Activated CD8-positive, alpha-beta memory T cell treated with anti-CD3 and anti-CD28 coated beads, Interleukin-2, amount 10 ng/mL, durations not matched to agents 7 days and 5 days (primary cell): ENCODE results near the gene CFAP90. TPM values are rescaled to one million over a fixed set of nuclear protein-coding genes. Genes with fewer than 3 reads are reported as not detected.

Experiments used
- ATAC-seq: fragments of 150-1000 bp; cut with Tn5 transposase; one replicate; pipeline ENCODE4 v1.10.0; 2021; ENCODE audit warnings: moderate library complexity
- CTCF ChIA-PET: fragments of 350-600 bp; sonication (Branson Sonifier 250); formaldehyde crosslinking; loops from one replicate; lab custom pipeline; 2021; ENCODE audit warnings: antibody characterized with exemption; lab: Charles Lee
- DNase-seq: peaks from one replicate; pipeline ENCODE4 v3.0.0-alpha.2; 2020
- H3K27ac Mint-ChIP-seq: one replicate; pipeline ENCODE4 v1.8.0; 2021; ENCODE audit warnings: mild to moderate bottlenecking, mixed read lengths
- H3K27me3 Mint-ChIP-seq: one replicate; pipeline ENCODE4 v1.8.0; 2021; ENCODE audit warnings: mixed read lengths
- H3K36me3 Mint-ChIP-seq: one replicate; pipeline ENCODE4 v1.8.0; 2021; ENCODE audit warnings: mild to moderate bottlenecking, mixed read lengths
- H3K4me1 Mint-ChIP-seq: one replicate; pipeline ENCODE4 v1.8.0; 2021; ENCODE audit warnings: mixed read lengths
- H3K4me3 Mint-ChIP-seq: one replicate; pipeline ENCODE4 v1.8.0; 2021; ENCODE audit warnings: mild to moderate bottlenecking, moderate library complexity, mixed read lengths
- H3K9me3 Mint-ChIP-seq: one replicate; pipeline ENCODE4 v1.8.0; 2022; ENCODE audit warnings: low read depth, mixed read lengths
- total RNA-seq, 2 experiments: library from RNA; stranded (reverse); gene quantifications; one replicate each; pipeline ENCODE4 v1.2.3, GENCODE V29; 2021

CFAP90 gene, protein sequence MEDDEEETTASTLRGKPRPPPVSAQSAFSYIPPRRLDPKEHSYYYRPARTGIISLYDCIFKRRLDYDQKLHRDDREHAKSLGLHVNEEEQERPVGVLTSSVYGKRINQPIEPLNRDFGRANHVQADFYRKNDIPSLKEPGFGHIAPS
- total RNA-seq, result not detected

DNA sequence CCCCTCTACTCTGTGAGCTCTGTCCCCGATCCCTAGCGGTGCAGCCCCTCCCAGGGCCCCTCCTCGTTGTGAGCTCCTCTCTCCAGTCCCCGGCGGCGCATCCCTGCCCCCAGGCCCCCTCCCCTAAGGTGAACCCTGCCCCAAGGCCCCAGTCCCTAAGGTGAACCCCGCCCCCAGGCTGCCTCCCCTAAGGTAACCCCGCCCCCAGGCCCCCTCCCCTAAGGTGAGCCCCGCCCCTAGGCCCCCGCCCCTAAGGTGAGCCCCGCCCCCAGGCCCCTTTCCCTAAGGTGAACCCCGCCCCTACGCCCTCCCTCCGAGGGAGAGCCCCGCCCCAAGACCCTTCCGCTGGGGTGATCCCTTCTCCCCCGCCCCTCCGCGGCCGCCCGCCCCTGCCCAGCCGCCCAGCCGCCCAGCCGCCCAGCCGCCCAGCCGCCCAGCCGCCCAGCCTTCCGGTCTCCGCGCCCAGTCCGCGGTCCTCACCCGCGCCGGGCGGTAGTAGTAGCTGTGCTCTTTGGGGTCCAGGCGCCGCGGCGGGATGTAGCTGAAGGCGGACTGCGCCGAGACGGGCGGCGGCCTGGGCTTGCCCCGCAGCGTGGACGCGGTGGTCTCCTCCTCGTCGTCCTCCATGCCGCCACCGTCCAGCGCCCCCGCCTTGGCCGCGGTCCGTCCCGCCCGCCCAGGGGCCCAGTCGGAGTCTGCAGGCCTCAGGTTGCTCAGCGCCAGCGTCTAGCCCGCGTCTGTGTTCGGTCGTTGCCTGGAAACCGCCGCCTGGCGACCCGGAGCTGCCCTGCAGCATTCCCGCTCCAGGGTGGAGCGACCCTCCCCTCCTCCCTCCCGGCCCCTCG, at the start of gene CFAP90:
Gene CFAP90 (minus strand): TSS at position 739 of the 845 bp plus-strand sequence. CDS start 112 bp downstream, at position 627.
- Mint-ChIP-seq H3K9me3 (no peaks in the 10 kb centered on the region), H3K27ac (no peak within 1 kb of the TSS), H3K36me3 (peaks cover 1% of the 10 kb centered on the region), H3K4me3 (peak within 1 kb of the TSS; percentile 41), H3K27me3 (peaks cover 56% of the 10 kb centered on the region), H3K4me1 (peaks cover 19% of the 10 kb centered on the region)
- CTCF ChIA-PET, result interaction anchor here (2.6 kb wide), 1 partner anchor 10 kb away, joined by 7 read pairs; no protein-coding TSS in a partner anchor
- DNase-seq, result no peak
- peak; percentile 48 for ATAC-seq

DNA sequence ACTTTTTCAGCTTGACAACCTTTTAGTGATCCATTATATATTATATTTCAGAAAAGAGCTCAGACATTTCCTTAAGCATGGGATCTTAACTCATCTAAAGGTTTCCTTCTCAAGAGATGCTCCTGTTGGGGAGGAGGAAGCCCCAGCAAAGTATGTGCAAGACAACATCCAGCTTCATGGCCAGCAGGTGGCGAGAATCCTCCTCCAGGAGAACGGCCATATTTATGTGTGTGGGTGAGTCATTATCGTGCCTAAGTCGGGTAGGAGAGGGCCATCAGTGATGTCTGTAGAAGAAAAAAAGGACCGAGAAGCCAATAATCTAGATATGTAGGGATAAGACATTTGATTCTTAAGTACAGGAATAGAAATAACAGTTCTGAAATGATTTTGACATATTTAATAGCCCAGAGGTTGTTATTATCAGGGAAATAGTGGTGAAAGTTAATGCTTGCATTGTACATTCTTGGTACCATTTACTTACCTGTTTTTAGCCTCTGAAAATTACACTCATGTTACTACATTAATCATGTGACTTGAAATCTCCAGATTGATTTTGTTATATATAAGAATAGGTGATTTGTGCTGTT, 46.2 kb upstream of the CFAP90 start:
- no peak overlapping the region for H3K4me3 Mint-ChIP-seq
- ATAC-seq, result no peak
- H3K36me3 Mint-ChIP-seq, result peaks cover 69% of the 10 kb centered on the region
- H3K4me1 Mint-ChIP-seq, result peaks cover 16% of the 10 kb centered on the region
- no peaks in the 10 kb centered on the region for H3K27me3 Mint-ChIP-seq
- no peaks in the 10 kb centered on the region for H3K9me3 Mint-ChIP-seq
- CTCF ChIA-PET, result no interaction called here
- no peak overlapping the region for H3K27ac Mint-ChIP-seq
- DNase-seq, result no peak

DNA sequence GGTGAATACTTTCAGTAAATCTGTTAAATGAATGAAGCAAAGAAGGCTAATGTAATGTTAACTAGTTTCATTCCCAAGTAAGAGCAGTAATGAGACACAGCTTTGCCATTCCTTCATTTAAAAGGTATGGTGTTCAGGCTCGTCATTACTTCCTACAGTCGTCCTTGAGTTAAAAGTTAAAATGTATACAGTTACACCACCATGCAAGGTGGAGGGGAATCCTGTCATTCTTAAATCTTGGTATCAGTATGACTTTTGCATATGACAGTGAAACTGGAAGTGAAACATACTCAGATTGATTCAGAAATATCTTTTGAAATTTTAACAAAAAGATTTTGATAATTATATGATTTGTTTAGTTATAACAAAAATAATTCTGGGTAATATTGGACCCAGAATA, 43.9 kb upstream of the CFAP90 start:
- Mint-ChIP-seq H3K27ac (peak overlapping the region; percentile 34), H3K27me3 (no peaks in the 10 kb centered on the region), H3K36me3 (peaks cover 67% of the 10 kb centered on the region), H3K4me1 (peaks cover 16% of the 10 kb centered on the region), H3K4me3 (no peak overlapping the region), H3K9me3 (no peaks in the 10 kb centered on the region)
- peak; percentile 80 for ATAC-seq
- no peak for DNase-seq
- CTCF ChIA-PET, result no interaction called here

DNA sequence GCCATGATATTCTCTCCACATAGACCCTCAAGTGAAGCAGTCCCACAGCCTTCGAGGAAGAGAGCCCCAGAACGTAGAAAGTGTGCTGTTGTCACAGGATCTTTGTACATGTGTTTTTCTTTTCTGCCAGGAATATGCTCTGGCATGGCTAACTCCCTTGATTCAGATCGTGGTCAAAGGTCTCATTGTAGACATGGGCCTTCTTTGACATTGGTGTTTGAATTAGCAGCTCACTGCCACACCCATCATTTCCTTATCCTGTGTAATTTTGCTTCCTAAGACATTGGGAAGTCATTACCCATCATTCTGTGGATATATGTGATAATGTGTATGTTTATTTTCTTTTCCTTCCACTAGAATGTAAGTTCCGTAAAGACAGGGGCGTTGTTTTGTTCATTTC, 43.5 kb upstream of the CFAP90 start:
- Mint-ChIP-seq H3K4me3 (no peak overlapping the region), H3K27me3 (no peaks in the 10 kb centered on the region), H3K9me3 (no peaks in the 10 kb centered on the region), H3K36me3 (peaks cover 68% of the 10 kb centered on the region), H3K27ac (peak overlapping the region; percentile 34), H3K4me1 (peaks cover 16% of the 10 kb centered on the region)
- DNase-seq (no peak), ATAC-seq (no peak)
- CTCF ChIA-PET, result no interaction called here

DNA sequence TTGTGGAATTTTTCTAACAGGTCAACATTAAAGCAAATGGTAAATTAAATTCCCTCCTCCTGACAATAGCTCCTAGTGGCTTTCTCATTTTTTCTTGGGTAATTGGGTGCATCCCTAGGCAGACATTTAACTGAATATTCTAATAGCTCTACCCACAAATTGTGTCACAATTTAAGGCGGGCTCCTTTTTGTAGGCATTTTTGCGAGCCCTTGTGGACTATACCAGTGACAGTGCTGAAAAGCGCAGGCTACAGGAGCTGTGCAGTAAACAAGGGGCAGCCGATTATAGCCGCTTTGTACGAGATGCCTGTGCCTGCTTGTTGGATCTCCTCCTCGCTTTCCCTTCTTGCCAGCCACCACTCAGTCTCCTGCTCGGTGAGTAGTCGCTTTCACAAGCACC, 38.0 kb upstream of the CFAP90 start:
- H3K27ac Mint-ChIP-seq, result no peak overlapping the region
- no peaks in the 10 kb centered on the region for H3K9me3 Mint-ChIP-seq
- no peak overlapping the region for H3K4me3 Mint-ChIP-seq
- peaks cover 52% of the 10 kb centered on the region for H3K36me3 Mint-ChIP-seq
- no peak for ATAC-seq
- peaks cover 9% of the 10 kb centered on the region for H3K4me1 Mint-ChIP-seq
- CTCF ChIA-PET, result interaction anchor here (1.0 kb wide), 1 partner anchor 19 kb away, joined by 3 read pairs; no protein-coding TSS in a partner anchor
- H3K27me3 Mint-ChIP-seq, result no peaks in the 10 kb centered on the region
- DNase-seq, result no peak

DNA sequence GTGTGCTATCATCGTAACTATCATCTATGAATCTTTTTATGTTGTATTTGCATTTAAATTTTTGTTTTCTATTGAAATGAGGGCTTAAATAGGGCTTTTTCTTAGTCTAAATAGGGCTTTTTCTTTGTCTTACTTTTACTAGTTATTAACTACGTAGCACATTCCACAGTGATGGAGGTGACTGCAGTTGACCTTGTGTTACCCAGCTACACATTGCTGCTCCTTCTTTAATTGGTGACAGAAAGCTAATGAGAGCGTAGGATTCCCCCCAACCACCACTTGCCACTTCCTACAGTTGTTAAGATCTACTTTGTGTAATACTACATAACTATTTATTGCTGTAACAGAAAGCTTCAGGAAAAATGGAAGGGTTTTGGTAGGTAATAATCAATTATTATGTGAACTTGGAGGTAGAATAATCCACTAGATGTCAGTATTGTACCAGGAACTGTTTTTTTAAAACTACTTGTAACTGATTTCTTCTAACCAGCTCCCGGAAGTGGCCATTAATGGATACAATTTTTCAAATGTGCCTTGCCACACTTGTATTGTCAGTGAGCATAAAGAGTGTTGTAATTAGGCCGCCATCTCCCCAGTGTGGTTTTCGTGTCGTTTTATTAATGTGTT, 36.0 kb upstream of the CFAP90 start:
- ATAC-seq (no peak), DNase-seq (no peak)
- Mint-ChIP-seq H3K9me3 (no peaks in the 10 kb centered on the region), H3K27ac (no peak overlapping the region), H3K27me3 (no peaks in the 10 kb centered on the region), H3K4me3 (no peak overlapping the region), H3K36me3 (peaks cover 49% of the 10 kb centered on the region), H3K4me1 (peaks cover 6% of the 10 kb centered on the region)
- CTCF ChIA-PET, result interaction anchor here (0.8 to 4.8 kb wide), 9 partner anchors 13 to 1320 kb away, joined by 3 to 69 read pairs (median 5); partner anchors contain the start of genes FASTKD3 and MTRR

DNA sequence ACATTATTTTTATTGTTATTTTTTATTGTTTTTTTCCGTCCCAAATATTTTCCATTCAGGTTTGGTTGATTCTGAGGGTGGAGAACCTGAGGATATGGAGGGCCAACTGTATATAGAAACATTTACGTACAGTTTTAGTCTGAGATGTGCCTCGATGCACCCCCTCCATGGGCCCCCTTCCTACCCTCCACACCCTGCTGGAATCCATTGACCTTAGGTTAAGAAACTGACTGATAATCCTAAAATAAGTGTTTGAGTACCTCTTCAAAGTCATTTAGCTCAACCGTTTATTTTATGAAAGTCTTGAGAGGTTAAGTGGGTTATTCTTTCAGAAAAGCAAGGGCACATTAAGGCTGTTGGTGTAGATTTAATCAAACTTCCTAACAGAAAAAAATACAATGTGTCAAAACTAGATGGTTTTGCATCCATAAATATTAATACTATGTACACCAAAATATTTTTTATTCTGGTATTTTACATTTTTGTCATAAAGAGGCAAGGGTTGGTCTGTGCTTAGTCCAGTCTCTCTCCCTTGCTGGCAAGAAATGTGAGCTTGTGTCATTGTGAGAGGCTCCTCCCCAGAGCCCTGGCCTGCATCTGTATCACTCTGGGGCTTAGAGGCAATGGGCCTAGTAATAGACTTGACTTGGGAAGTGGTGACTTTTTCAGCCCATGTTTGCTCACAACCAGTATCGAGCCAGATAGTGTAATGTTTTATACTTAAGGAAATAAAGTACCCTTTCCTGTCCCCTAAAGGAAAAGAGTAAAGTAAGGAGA, 33.7 kb upstream of the CFAP90 start:
- CTCF ChIA-PET, result interaction anchor here (4.8 kb wide), 1 partner anchor 12 kb away, joined by 69 read pairs; the partner anchor contains the start of genes FASTKD3 and MTRR
- Mint-ChIP-seq H3K27ac (no peak overlapping the region), H3K36me3 (peaks cover 58% of the 10 kb centered on the region)

DNA sequence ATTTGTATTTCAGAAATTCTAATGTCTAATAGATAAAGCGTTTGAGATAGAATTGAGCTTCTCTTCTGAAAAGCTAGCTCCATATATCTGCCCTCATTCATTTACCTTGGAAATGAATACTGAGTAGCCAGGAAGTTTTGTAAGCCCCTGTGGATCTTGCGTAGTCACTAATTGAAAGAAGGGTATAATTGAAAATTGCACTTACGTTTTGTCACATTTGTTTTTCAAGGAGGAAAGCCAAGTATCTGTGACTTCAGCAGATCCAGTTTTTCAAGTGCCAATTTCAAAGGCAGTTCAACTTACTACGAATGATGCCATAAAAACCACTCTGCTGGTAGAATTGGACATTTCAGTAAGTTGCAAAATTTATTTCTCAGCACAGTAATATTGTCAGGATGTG, 32.0 kb upstream of the CFAP90 start:
- Mint-ChIP-seq H3K27ac (no peak overlapping the region), H3K27me3 (no peaks in the 10 kb centered on the region), H3K4me1 (peaks cover 21% of the 10 kb centered on the region), H3K4me3 (no peak overlapping the region), H3K36me3 (peaks cover 63% of the 10 kb centered on the region), H3K9me3 (no peaks in the 10 kb centered on the region)
- CTCF ChIA-PET, result no interaction called here
- ATAC-seq (no peak), DNase-seq (no peak)

More for the DNA sequence above, 33.7 kb upstream of the CFAP90 start:
- peaks cover 8% of the 10 kb centered on the region for H3K4me1 Mint-ChIP-seq
- ATAC-seq (no peak), DNase-seq (no peak)
- no peak overlapping the region for H3K4me3 Mint-ChIP-seq
- no peaks in the 10 kb centered on the region for H3K9me3 Mint-ChIP-seq
- no peaks in the 10 kb centered on the region for H3K27me3 Mint-ChIP-seq

DNA sequence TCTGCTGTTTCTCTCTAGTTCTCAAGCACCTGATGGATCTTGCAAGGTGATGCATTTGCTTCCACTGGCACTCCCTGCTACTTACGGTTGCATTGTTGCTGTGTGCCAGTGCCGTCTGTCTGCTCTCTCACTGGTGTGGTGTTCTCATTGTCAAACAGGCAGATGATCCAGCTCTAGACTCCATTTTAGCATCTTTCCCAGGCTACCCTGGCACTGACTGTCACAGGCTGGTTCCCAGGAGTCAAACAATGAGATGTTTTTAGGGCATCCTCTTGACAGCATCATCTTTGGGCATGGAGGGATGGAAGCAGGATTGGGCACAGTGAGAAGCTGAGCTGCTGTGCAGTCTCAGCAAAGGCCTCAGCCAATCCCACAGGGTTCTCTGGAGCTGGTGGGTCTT, 30.9 kb upstream of the CFAP90 start:
- CTCF ChIA-PET, result no interaction called here
- DNase-seq, result no peak
- no peaks in the 10 kb centered on the region for H3K27me3 Mint-ChIP-seq
- no peak for ATAC-seq
- no peak overlapping the region for H3K27ac Mint-ChIP-seq
- no peak overlapping the region for H3K4me3 Mint-ChIP-seq
- no peaks in the 10 kb centered on the region for H3K9me3 Mint-ChIP-seq
- H3K4me1 Mint-ChIP-seq, result peaks cover 23% of the 10 kb centered on the region
- H3K36me3 Mint-ChIP-seq, result peaks cover 67% of the 10 kb centered on the region

DNA sequence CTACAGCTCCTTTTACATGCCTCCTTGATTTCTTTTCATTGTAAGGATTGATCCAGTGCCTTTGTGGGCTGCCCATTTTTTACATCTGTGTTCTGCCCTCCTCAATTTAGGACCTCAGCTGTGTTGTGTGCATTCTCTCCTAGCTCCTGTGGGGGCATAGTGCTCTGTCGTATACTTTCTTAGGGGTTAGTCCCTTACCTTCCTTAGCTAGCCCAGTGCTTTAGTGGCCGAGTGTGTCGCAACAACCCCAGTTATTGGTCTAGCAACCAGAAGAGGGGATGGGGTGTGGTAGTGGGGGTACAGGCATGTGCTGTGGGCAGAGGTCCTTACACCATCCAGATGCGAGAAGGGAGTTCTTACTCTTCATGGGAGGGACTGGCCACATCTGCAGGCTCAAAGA, 30.2 kb upstream of the CFAP90 start:
- H3K27me3 Mint-ChIP-seq, result no peaks in the 10 kb centered on the region
- no peak for DNase-seq
- ATAC-seq, result no peak
- H3K4me1 Mint-ChIP-seq, result peaks cover 30% of the 10 kb centered on the region
- H3K27ac Mint-ChIP-seq, result no peak overlapping the region
- no peaks in the 10 kb centered on the region for H3K9me3 Mint-ChIP-seq
- no peak overlapping the region for H3K4me3 Mint-ChIP-seq
- peaks cover 67% of the 10 kb centered on the region for H3K36me3 Mint-ChIP-seq
- CTCF ChIA-PET, result interaction anchor here (1.1 kb wide), 1 partner anchor 21 kb away, joined by 3 read pairs; no protein-coding TSS in a partner anchor

DNA sequence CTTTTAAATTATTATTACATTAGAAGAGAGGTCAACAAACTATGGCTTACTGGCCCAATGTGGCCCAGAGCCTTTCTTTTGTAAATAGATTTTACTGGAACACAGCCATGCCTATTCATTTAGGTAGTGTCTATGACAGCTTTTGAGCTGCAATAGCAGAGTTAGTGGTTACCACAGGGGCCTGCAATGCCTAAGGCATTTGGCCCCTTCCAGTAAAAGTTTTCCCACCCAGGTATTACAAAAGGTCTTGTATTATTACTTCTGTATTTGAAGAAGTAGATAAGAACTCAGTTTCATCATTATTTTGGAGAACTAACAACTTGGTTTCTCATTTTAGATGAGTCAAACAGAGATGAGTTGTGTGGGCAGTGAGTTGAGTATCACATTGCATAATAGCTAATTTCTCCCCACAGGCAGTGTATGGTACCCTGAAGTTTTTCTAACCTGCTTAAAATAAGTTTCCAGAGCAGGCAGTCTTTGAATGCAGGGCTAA, 27.5 kb upstream of the CFAP90 start:
- CTCF ChIA-PET, result interaction anchor here (1.2 kb wide), 1 partner anchor 9 kb away, joined by 3 read pairs; no protein-coding TSS in a partner anchor
- Mint-ChIP-seq H3K4me3 (no peak overlapping the region), H3K36me3 (peaks cover 76% of the 10 kb centered on the region), H3K27me3 (no peaks in the 10 kb centered on the region), H3K27ac (peak overlapping the region; percentile 41), H3K4me1 (peaks cover 42% of the 10 kb centered on the region), H3K9me3 (no peaks in the 10 kb centered on the region)
- ATAC-seq, result peak; percentile 74
- DNase-seq, result no peak

DNA sequence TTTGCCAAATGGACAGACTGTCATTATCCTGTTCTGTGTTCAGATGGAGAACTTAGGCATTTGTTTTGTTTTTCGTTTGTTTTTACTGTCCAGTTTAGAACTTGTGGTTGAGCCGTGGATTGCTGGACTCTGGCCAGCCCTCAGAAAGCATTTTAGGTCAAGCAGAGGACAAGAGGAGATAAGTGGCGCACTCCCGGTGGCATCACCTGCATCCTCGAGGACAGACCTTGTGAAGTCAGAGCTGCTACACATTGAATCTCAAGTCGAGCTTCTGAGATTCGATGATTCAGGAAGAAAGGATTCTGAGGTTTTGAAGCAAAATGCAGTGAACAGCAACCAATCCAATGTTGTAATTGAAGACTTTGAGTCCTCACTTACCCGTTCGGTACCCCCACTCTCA, 26.9 kb upstream of the CFAP90 start:
- no peak for DNase-seq
- Mint-ChIP-seq H3K27ac (peak overlapping the region; percentile 41), H3K4me3 (no peak overlapping the region), H3K4me1 (peaks cover 48% of the 10 kb centered on the region), H3K27me3 (no peaks in the 10 kb centered on the region), H3K9me3 (no peaks in the 10 kb centered on the region), H3K36me3 (peaks cover 73% of the 10 kb centered on the region)
- ATAC-seq, result no peak
- CTCF ChIA-PET, result interaction anchor here (1.0 to 9.7 kb wide), 2 partner anchors 8 to 9 kb away, joined by 5 to 69 read pairs; partner anchors contain the start of genes FASTKD3 and MTRR
